GM18861 (cell line): ENCODE results near the gene SLC30A10.
"Not testable (repeated sequence)": the region's sequence is repeated elsewhere in the genome, so short reads cannot be mapped to it uniquely, and the experiment has no call there.

Experiments
- ATAC-seq: cut with Tn5 transposase; IDR thresholded peaks from one replicate; pipeline ENCODE4 v1.9.1; 2021; ENCODE audit not compliant: unreplicated experiment

Gene SLC30A10

GRCh38 chr1:219928791-219929118, 398 bp upstream of the SLC30A10 start:
- ATAC-seq: no peak

- ATAC-seq: no peak
These were observed 930 bp downstream of the SLC30A10 start for GRCh38 chr1:219927298-219927955.

GRCh38 chr1:219926363-219926998, 1.9 kb downstream of the SLC30A10 start:
- no peak for ATAC-seq

GRCh38 chr1:219924342-219924741, 4.0 kb downstream of the SLC30A10 start:
- no peak for ATAC-seq

- ATAC-seq: no peak
These were observed 10.4 kb downstream of the SLC30A10 start for GRCh38 chr1:219917851-219918466.

GRCh38 chr1:219917281-219917680, 11.1 kb downstream of the SLC30A10 start:
- no peak for ATAC-seq

GRCh38 chr1:219916257-219916656, 12.1 kb downstream of the SLC30A10 start:
- no peak for ATAC-seq

GRCh38 chr1:219913005-219913770, 15.2 kb downstream of the SLC30A10 start:
- no peak for ATAC-seq

GRCh38 chr1:219910716-219911115, 17.6 kb downstream of the SLC30A10 start:
- no peak for ATAC-seq

GRCh38 chr1:219909476-219909875, 18.9 kb downstream of the SLC30A10 start:
- ATAC-seq: no peak

GRCh38 chr1:219908170-219908569, 20.2 kb downstream of the SLC30A10 start:
- no peak for ATAC-seq

- ATAC-seq: no peak
These were observed 20.6 kb downstream of the SLC30A10 start for GRCh38 chr1:219907772-219908070.

- ATAC-seq: no peak
These were observed 21.2 kb downstream of the SLC30A10 start for GRCh38 chr1:219906924-219907771.

GRCh38 chr1:219906565-219906923, 21.8 kb downstream of the SLC30A10 start:
- ATAC-seq: not testable (repeated sequence)

- ATAC-seq: no peak
These were observed 22.8 kb downstream of the SLC30A10 start for GRCh38 chr1:219905524-219905923.

GRCh38 chr1:219904934-219905333, 23.4 kb downstream of the SLC30A10 start:
- no peak for ATAC-seq

- ATAC-seq: no peak
These were observed 24.9 kb downstream of the SLC30A10 start for GRCh38 chr1:219903353-219903871.

GRCh38 chr1:219902951-219903350, 25.4 kb downstream of the SLC30A10 start:
- ATAC-seq: no peak

GRCh38 chr1:219900882-219901281, 27.5 kb downstream of the SLC30A10 start:
- no peak for ATAC-seq

- no peak for ATAC-seq
These were observed 28.2 kb downstream of the SLC30A10 start for GRCh38 chr1:219900201-219900600.

- no peak for ATAC-seq
These were observed 30.0 kb downstream of the SLC30A10 start for GRCh38 chr1:219898375-219898774.
